ENCODE measurements around the gene REG3G.

- TF ChIP-seq CTCF (conservative IDR thresholded peaks at IDR 0.05; ENCODE audit: low read length) (no peak), EZH2phosphoT487 (IDR thresholded peaks at IDR 0.05; ENCODE audit: borderline replicate concordance) (no peak)
Measured at GRCh38 chr2:79016342-79016741, 9.2 kb upstream of the REG3G start.

Measured in Loucy (cell line).